BJ (cell line): ENCODE measurements around the gene SSH3. TPM values are rescaled to one million over a fixed set of nuclear protein-coding genes. Genes with fewer than 3 reads are reported as not detected.

Source experiments
- CTCF ChIA-PET: fragments of 350-600 bp; formaldehyde crosslinking; extraction: SDS; loops from one replicate; lab custom pipeline; 2021; ENCODE audit warnings: antibody characterized with exemption, inconsistent platforms; lab: Yijun Ruan, JAX
- POLR2A ChIA-PET: fragments of 300-600 bp; sonication (Branson Sonifier 250); formaldehyde crosslinking; extraction: SDS; loops from one replicate; lab custom pipeline; 2021; ENCODE audit warnings: antibody characterized with exemption; lab: Charles Lee
- DNase-seq: peaks from one replicate; pipeline ENCODE4 v3.0.0-alpha.2; 2011; ENCODE audit warnings: low read depth
- H3K27me3 ChIP-seq: 2 replicates; pipeline ENCODE4 v1.6.0; 2011; ENCODE audit warnings: low read length; ENCODE audit not compliant: control insufficient read depth, insufficient read depth
- H3K36me3 ChIP-seq: 2 replicates; pipeline ENCODE4 v1.5.1; 2011; ENCODE audit warnings: low read length; ENCODE audit not compliant: control insufficient read depth, insufficient read depth
- H3K4me3 ChIP-seq: 2 replicates; pipeline ENCODE4 v1.5.1; 2011; ENCODE audit warnings: low read depth, mild to moderate bottlenecking, control low read depth, low read length
- polyA plus RNA-seq: library from polyadenylated mRNA; depleted of rRNA; stranded (reverse); fragments of >200 nt; gene quantifications from 2 replicates; pipeline ENCODE4 v1.2.3, GENCODE V29; 2011
- TF ChIP-seq, protein P1 (sequence below): IDR thresholded peaks from 2 replicates; pipeline ENCODE4 v1.5.1; 2011; ENCODE audit warnings: low read depth, mild to moderate bottlenecking, control low read depth, inconsistent platforms, low read length, moderate library complexity; ENCODE audit not compliant: insufficient read depth

Gene SSH3
- polyA plus RNA-seq, 1 experiment, result 22.1 TPM

DNA sequence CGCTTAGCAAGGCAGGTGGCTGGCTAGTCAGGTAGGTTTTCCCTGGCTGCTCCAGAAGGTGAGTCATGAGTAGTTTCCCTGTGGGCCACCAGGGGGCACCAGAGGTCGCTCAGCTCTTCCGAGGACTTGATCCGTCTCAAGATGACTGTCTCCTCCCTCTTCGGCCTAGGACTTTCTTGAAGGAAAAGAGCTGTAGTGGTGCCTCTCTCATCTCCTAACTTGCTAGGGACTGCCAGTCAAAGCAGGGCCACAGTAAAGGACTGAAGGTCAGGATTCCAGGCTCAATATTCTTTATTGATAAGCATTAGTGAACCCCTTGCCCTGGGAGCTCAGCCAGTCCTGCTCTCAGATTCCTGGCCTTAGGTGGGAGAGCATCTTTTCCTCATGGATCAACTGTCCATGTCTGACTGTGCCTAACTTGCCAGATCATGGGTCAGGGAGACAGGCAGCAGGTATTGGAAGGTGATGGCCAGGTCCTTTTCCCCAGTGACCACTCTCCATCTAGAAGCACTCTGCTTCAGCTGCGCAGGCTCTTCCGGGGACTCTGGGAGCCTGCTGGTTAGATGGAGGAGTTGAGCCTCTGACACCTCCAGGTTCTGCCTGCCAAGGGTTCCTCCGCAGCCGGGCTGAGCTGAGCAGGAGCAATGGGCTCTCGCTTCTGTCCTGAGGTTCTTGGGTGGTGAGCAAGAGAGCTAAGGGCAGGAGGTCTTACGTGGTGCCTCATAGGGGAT lies 48.1 kb downstream of the SSH3 start:
- no peak overlapping the region for H3K4me3 ChIP-seq
- no peaks in the 10 kb centered on the region for H3K36me3 ChIP-seq
- DNase-seq, result no peak
- ChIA-PET CTCF (interaction anchor here (0.6 to 20.3 kb wide), 23 partner anchors 8 to 270 kb away, joined by 3 to 892 read pairs (median 4); partner anchors contain the start of genes CLCF1, GRK2, GSTP1 and PITPNM1), POLR2A (interaction anchor here (1.1 kb wide), 1 partner anchor 22 kb away, joined by 5 read pairs; no protein-coding TSS in a partner anchor)
- TF ChIP-seq, protein P1, sequence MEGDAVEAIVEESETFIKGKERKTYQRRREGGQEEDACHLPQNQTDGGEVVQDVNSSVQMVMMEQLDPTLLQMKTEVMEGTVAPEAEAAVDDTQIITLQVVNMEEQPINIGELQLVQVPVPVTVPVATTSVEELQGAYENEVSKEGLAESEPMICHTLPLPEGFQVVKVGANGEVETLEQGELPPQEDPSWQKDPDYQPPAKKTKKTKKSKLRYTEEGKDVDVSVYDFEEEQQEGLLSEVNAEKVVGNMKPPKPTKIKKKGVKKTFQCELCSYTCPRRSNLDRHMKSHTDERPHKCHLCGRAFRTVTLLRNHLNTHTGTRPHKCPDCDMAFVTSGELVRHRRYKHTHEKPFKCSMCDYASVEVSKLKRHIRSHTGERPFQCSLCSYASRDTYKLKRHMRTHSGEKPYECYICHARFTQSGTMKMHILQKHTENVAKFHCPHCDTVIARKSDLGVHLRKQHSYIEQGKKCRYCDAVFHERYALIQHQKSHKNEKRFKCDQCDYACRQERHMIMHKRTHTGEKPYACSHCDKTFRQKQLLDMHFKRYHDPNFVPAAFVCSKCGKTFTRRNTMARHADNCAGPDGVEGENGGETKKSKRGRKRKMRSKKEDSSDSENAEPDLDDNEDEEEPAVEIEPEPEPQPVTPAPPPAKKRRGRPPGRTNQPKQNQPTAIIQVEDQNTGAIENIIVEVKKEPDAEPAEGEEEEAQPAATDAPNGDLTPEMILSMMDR, result peak; percentile 93
- no peaks in the 10 kb centered on the region for H3K27me3 ChIP-seq

DNA sequence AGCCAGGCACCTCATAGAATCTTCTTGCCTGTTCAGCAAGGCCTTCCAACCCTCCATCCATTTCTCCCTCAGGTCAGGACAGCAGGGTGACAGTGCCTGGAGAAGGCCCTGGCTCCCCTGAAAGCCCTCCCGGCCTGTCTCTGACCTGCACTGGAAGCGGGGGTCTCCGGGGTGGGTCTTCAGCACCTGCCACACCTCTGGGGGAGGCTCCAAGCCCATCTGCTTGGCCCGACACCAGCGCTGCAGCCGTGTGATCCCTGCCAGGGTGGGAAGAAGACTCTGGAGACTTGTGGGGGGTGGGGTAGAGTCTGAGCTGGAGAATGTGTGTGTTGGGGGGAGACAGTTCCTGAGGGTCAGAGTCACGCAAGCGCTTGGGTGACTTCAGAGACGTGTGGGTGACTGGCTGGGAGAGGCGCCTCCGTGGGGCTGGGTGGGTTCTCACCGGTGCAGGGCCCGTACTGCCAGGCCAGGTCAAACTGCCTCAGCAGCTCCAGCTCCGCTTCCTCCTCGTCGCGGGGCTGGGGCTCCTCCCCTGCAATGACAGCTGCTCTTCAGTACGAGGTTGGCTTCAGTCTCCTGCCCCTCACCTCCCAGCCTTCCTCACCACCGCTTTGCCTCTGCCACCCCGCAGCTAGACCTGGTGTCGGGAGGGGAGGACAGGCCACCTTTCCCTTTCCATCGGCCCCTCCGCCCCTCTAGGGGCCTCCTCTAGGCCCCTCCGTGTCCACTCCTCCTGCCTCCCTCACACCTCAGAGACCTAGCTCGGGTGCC lies 49.4 kb downstream of the SSH3 start:
- TF ChIP-seq, protein P1, result no peak
- no peak for DNase-seq
- Histone ChIP-seq H3K4me3 (peak overlapping the region; percentile 78), H3K36me3 (no peaks in the 10 kb centered on the region), H3K27me3 (no peaks in the 10 kb centered on the region)
- CTCF ChIA-PET, result interaction anchor here (0.6 to 20.3 kb wide), 10 partner anchors 10 to 153 kb away, joined by 3 to 892 read pairs (median 4); partner anchors contain the start of genes CLCF1, PITPNM1 and RAD9A
- POLR2A ChIA-PET, result interaction anchor here (0.8 to 1.4 kb wide), 2 partner anchors 22 to 33 kb away, joined by 5 read pairs; no protein-coding TSS in a partner anchor

DNA sequence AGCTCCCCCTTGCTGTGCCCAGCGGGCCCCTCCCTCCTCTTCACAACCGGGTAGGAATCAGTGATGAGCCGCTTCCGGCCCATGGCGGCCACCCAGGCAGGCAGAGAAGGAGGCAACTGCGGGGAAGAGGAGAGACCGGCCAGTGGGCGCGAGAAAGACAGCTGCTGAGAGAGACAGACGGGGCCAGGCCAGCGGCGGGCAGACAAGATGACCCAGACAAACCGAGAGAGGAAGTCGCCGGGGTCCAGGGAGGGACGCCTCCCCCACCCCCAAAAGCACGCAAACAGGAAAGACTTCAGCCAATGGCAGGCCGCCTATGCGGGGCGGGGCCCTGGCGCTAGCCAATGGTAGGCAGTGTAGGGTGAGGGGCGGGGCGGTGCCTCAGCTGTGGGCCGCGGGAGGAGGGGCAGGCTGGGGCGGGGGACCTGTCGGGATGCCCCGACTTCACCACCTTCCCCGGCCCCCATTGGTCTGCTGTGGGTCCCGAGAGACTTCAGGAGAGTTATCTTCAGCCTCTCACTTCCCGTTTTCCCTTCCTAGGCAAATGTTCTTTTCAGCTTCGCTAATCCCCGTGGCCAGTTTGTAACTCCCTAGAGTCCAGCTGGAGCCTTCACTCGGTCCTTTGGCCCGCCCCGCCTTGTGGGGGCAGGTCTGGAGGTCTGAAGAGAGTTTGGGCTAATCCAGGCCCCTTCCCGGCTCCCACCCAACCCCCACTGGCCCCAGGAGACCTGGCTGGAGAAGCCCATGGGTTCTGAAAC lies 50.2 kb downstream of the SSH3 start, which contains the start of gene POLD4:
Gene POLD4 (minus strand): TSS at position 230 of the 758 bp plus-strand sequence. CDS start 147 bp downstream, at position 83.
- Histone ChIP-seq H3K36me3 (no peaks in the 10 kb centered on the region), H3K4me3 (peak within 1 kb of the TSS; percentile 78), H3K27me3 (no peaks in the 10 kb centered on the region)
- POLR2A ChIA-PET, result interaction anchor here (0.6 to 1.4 kb wide), 3 partner anchors 21 to 32 kb away, joined by 5 to 13 read pairs (median 5); no protein-coding TSS in a partner anchor
- TF ChIP-seq, protein P1, result no peak
- peak; percentile 74 for DNase-seq
- CTCF ChIA-PET, result interaction anchor here (0.5 to 20.3 kb wide), 11 partner anchors 9 to 135 kb away, joined by 3 to 892 read pairs (median 4); partner anchors contain the start of genes CLCF1 and RAD9A

DNA sequence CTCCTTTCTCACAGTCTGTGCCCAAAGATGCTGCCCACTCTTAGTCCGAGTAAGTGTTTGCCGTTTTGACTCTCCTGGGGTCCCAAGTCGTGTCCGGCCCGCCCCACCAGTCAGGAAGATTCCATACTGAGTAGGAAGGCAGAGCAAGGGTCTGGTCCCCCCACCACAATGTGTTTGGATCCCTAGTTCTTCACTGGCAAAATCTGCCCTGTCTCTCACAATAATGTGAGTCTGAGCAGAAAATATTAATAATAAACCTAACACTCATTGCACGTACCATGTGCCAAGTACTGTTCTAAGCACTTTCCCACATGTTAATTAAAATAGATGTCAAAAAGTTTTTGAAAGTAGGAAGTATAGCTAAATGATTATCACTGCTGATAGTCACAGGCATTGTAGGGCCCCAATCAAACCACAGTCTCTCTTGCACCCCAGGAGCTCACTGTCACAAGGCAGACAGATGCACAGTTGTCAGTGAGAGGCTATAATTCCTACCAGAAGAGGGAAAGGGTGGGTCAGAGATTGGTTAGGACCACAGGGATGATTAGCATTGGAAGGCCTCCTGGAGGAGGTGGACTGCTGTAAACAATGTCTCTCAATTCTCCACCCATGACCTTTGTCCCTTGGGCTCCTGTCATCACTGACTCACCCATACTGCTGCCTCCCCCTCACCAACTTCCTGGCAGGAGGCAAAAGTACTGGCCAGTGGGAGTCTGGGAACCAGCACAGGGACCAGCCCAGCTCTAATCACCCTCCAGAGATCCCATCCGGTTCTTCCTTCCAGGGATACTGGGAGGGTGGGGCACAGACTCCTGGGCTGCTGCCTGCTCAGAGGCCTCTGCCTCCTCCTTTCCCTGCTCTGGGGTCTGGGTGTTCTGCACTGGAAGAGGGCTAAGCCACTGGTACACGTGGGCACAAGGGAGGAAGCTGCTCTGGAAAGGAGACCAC lies 51.0 kb downstream of the SSH3 start:
- DNase-seq, result peak; percentile 86
- ChIA-PET POLR2A (interaction anchor here (0.6 kb wide), 2 partner anchors 20 to 28 kb away, joined by 3 to 13 read pairs; no protein-coding TSS in a partner anchor), CTCF (interaction anchor here (0.5 to 20.3 kb wide), 9 partner anchors 8 to 44 kb away, joined by 3 to 892 read pairs (median 5); partner anchors contain the start of genes CLCF1 and RAD9A)
- peak overlapping the region; percentile 78 for H3K4me3 ChIP-seq
- no peaks in the 10 kb centered on the region for H3K27me3 ChIP-seq
- TF ChIP-seq, protein P1, result peak; percentile 47
- H3K36me3 ChIP-seq, result no peaks in the 10 kb centered on the region
